ENCODE results near the gene TENT4A.

TENT4A gene

GRCh38 chr5:6787941-6788340 is 74.7 kb downstream of the TENT4A start:
- no peak overlapping the region for H3K9ac ChIP-seq (ENCODE audit: low read depth, low read length)
- no peak for ATAC-seq (ENCODE audit: insufficient read depth, low read depth)
- H2AFZ ChIP-seq (ENCODE audit: low read depth, low read length): no peak overlapping the region
- H3K4me3 ChIP-seq (ENCODE audit: low read depth in 1 of 2, low read length in 2 of 2): no peak overlapping the region
- DNase-seq: no peak
- peaks cover 5% of the 10 kb centered on the region for H3K27me3 ChIP-seq (ENCODE audit: insufficient read depth, low read length, poor library complexity)
- no peak overlapping the region for H3K27ac ChIP-seq (ENCODE audit: low read length)
- no peak for TF ChIP-seq EZH2 (IDR thresholded peaks at IDR 0.05; ENCODE audit: borderline replicate concordance, low read depth, low read length, severe bottlenecking)
- TF ChIP-seq CTCF (IDR thresholded peaks at IDR 0.05; ENCODE audit: borderline replicate concordance, extremely low read depth, low read length, poor library complexity, severe bottlenecking): no peak
- no peaks in the 10 kb centered on the region for H3K79me2 ChIP-seq (ENCODE audit: insufficient read depth, low read length)
- H3K9me3 ChIP-seq (ENCODE audit: insufficient read depth, low read length, severe bottlenecking): no peaks in the 10 kb centered on the region
- no peaks in the 10 kb centered on the region for H4K20me1 ChIP-seq (ENCODE audit: insufficient read depth, low read length)
- H3K4me1 ChIP-seq (ENCODE audit: insufficient read depth, low read length): no peaks in the 10 kb centered on the region
- H3K4me2 ChIP-seq (ENCODE audit: insufficient read depth, low read length): no peak overlapping the region
- no peaks in the 10 kb centered on the region for H3K36me3 ChIP-seq (ENCODE audit: insufficient read depth, low read length)

GRCh38 chr5:6788439-6788838 is 75.2 kb downstream of the TENT4A start:
- TF ChIP-seq EZH2 (IDR thresholded peaks at IDR 0.05; ENCODE audit: borderline replicate concordance, low read depth, low read length, severe bottlenecking): no peak
- TF ChIP-seq CTCF (IDR thresholded peaks at IDR 0.05; ENCODE audit: borderline replicate concordance, extremely low read depth, low read length, poor library complexity, severe bottlenecking): no peak
- Histone ChIP-seq H3K27me3 (ENCODE audit: insufficient read depth, low read length, poor library complexity) (peaks cover 9% of the 10 kb centered on the region), H3K27ac (ENCODE audit: low read length) (no peak overlapping the region), H3K9ac (ENCODE audit: low read depth, low read length) (no peak overlapping the region), H3K4me1 (ENCODE audit: insufficient read depth, low read length) (no peaks in the 10 kb centered on the region), H3K9me3 (ENCODE audit: insufficient read depth, low read length, severe bottlenecking) (no peaks in the 10 kb centered on the region), H3K36me3 (ENCODE audit: insufficient read depth, low read length) (no peaks in the 10 kb centered on the region), H4K20me1 (ENCODE audit: insufficient read depth, low read length) (no peaks in the 10 kb centered on the region), H3K79me2 (ENCODE audit: insufficient read depth, low read length) (no peaks in the 10 kb centered on the region), H3K4me3 (ENCODE audit: low read depth in 1 of 2, low read length in 2 of 2) (no peak overlapping the region), H2AFZ (ENCODE audit: low read depth, low read length) (no peak overlapping the region), H3K4me2 (ENCODE audit: insufficient read depth, low read length) (no peak overlapping the region)
- no peak for ATAC-seq (ENCODE audit: insufficient read depth, low read depth)
- no peak for DNase-seq

GRCh38 chr5:6788956-6789649 is 75.9 kb downstream of the TENT4A start:
- no peak overlapping the region for H3K4me3 ChIP-seq (ENCODE audit: low read depth in 1 of 2, low read length in 2 of 2)
- H3K36me3 ChIP-seq (ENCODE audit: insufficient read depth, low read length): no peaks in the 10 kb centered on the region
- TF ChIP-seq EZH2 (IDR thresholded peaks at IDR 0.05; ENCODE audit: borderline replicate concordance, low read depth, low read length, severe bottlenecking) (no peak), CTCF (IDR thresholded peaks at IDR 0.05; ENCODE audit: borderline replicate concordance, extremely low read depth, low read length, poor library complexity, severe bottlenecking) (peak; percentile 19)
- no peak overlapping the region for H2AFZ ChIP-seq (ENCODE audit: low read depth, low read length)
- H3K4me2 ChIP-seq (ENCODE audit: insufficient read depth, low read length): no peak overlapping the region
- H3K4me1 ChIP-seq (ENCODE audit: insufficient read depth, low read length): no peaks in the 10 kb centered on the region
- H3K9me3 ChIP-seq (ENCODE audit: insufficient read depth, low read length, severe bottlenecking): no peaks in the 10 kb centered on the region
- H3K27ac ChIP-seq (ENCODE audit: low read length): no peak overlapping the region
- DNase-seq (no peak), ATAC-seq (ENCODE audit: insufficient read depth, low read depth) (no peak)
- H3K79me2 ChIP-seq (ENCODE audit: insufficient read depth, low read length): no peaks in the 10 kb centered on the region
- H3K27me3 ChIP-seq (ENCODE audit: insufficient read depth, low read length, poor library complexity): peaks cover 9% of the 10 kb centered on the region
- no peak overlapping the region for H3K9ac ChIP-seq (ENCODE audit: low read depth, low read length)
- H4K20me1 ChIP-seq (ENCODE audit: insufficient read depth, low read length): no peaks in the 10 kb centered on the region

Data from DND-41 (cell line).